ENCODE results near the gene MAGEF1. TPM values are rescaled to one million over a fixed set of nuclear protein-coding genes. Genes with fewer than 3 reads are reported as not detected.

The MAGEF1 gene
- total and polyA plus RNA-seq, 2 donors (not counting 3 experiments of a cell fraction or from before 2014, with no cell fraction given), result 7.0 to 14.2 TPM

- H3K4me2 ChIP-seq (ENCODE audit: insufficient read depth, low read length), result no peak overlapping the region
- no peak overlapping the region for H3K27ac ChIP-seq (ENCODE audit: insufficient read depth, low read depth, low read length)
- TF ChIP-seq MAX (IDR thresholded peaks at IDR 0.05; ENCODE audit: insufficient read depth, insufficient read length), result no peak
- TF ChIP-seq POLR2A (IDR thresholded peaks at IDR 0.05; ENCODE audit: low read depth, low read length), result no peak
- no peak for TF ChIP-seq POLR2AphosphoS5 (IDR thresholded peaks at IDR 0.05; ENCODE audit: insufficient read depth, low read depth, low read length)
- no peak for TF ChIP-seq EZH2 (IDR thresholded peaks at IDR 0.05; ENCODE audit: borderline replicate concordance, low read depth, low read length, severe bottlenecking)
- TF ChIP-seq, protein P1, sequence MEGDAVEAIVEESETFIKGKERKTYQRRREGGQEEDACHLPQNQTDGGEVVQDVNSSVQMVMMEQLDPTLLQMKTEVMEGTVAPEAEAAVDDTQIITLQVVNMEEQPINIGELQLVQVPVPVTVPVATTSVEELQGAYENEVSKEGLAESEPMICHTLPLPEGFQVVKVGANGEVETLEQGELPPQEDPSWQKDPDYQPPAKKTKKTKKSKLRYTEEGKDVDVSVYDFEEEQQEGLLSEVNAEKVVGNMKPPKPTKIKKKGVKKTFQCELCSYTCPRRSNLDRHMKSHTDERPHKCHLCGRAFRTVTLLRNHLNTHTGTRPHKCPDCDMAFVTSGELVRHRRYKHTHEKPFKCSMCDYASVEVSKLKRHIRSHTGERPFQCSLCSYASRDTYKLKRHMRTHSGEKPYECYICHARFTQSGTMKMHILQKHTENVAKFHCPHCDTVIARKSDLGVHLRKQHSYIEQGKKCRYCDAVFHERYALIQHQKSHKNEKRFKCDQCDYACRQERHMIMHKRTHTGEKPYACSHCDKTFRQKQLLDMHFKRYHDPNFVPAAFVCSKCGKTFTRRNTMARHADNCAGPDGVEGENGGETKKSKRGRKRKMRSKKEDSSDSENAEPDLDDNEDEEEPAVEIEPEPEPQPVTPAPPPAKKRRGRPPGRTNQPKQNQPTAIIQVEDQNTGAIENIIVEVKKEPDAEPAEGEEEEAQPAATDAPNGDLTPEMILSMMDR (IDR thresholded peaks at IDR 0.05; ENCODE audit: extremely low read depth in 1 of 2, insufficient read depth in 1 of 2, low read depth in 1 of 2, low read length in 2 of 2), result no peak
- no peak for TF ChIP-seq MYC (IDR thresholded peaks at IDR 0.05; ENCODE audit: low read depth, low read length)
- TF ChIP-seq GATA2 (IDR thresholded peaks at IDR 0.05; ENCODE audit: insufficient read depth, insufficient read length, low read depth, low read length), result no peak
- no peaks in the 10 kb centered on the region for H4K20me1 ChIP-seq (replicated peaks; ENCODE audit: control insufficient read depth, extremely low read depth, insufficient read depth, low read length)
- no peak overlapping the region for H3K4me3 ChIP-seq (replicated peaks in 1 of 3; ENCODE audit: insufficient read depth in 1 of 3, low read depth in 1 of 3, low read length in 3 of 3)
- H3K36me3 ChIP-seq (ENCODE audit: control insufficient read depth in 2 of 2, extremely low read depth in 1 of 2, insufficient read depth in 2 of 2, low read length in 2 of 2), result no peaks in the 10 kb centered on the region
- no peak overlapping the region for H3K9ac ChIP-seq (replicated peaks; ENCODE audit: extremely low read depth, insufficient read depth, low read length)
- H3K4me1 ChIP-seq (ENCODE audit: control insufficient read depth, extremely low read depth, insufficient read depth, low read length), result no peaks in the 10 kb centered on the region
- H3K79me2 ChIP-seq (ENCODE audit: control insufficient read depth, insufficient read depth, low read length), result no peaks in the 10 kb centered on the region
- ChIA-PET POLR2A (no interaction called here), CTCF (no interaction called here)
- H3K9me3 ChIP-seq (replicated peaks; ENCODE audit: control insufficient read depth, insufficient read depth, low read length), result no peaks in the 10 kb centered on the region
- H3K9me1 ChIP-seq (replicated peaks; ENCODE audit: control insufficient read depth, extremely low read depth, insufficient read depth, low read length), result no peaks in the 10 kb centered on the region
- intact Hi-C loops (cut with micrococcal nuclease) (no loop called here), dilution Hi-C loops (cut with MboI; ENCODE audit: extremely low pct_ligation_motif_present, low sequenced_read_pairs) (no loop called here)
- peaks cover 0 to 2% of the 10 kb centered on the region in 2 experiments for H3K27me3 ChIP-seq (ENCODE audit: control insufficient read depth in 2 of 2, insufficient read depth in 2 of 2, low read length in 2 of 2)
- no TSS peak for BruUV-seq (replicated peaks)
- no peak overlapping the region for H2AFZ ChIP-seq (ENCODE audit: low read depth, low read length)
- DNase-seq (ENCODE audit: low read depth, low spot score) (no peak), FAIRE-seq (no peak)
These were observed 34.9 kb downstream of the MAGEF1 start for GRCh38 chr3:184676927-184677326.

Data from endothelial cell of umbilical vein (primary cell).